Erythroblast (primary cell): ENCODE measurements around the gene TENT4B.
"Not testable (repeated sequence)": the region's sequence is repeated elsewhere in the genome, so short reads cannot be mapped to it uniquely, and the experiment has no call there.

Experiments used
- DNase-seq, 2 experiments: peaks; one replicate each; lab custom pipeline; 2025; lab: John Stamatoyannopoulos, UW
- GATA1 ChIP-seq: IDR thresholded peaks from 2 replicates; pipeline ENCODE4 v1.6.1; 2011; ENCODE audit warnings: low read depth, mild to moderate bottlenecking, control low read depth, low read length, moderate library complexity
- POLR2A ChIP-seq: IDR thresholded peaks from 2 replicates; pipeline ENCODE4 v1.6.1; 2011; ENCODE audit warnings: mild to moderate bottlenecking, low read length

Gene TENT4B

GRCh38 chr16:50169555-50170096 is 16.5 kb downstream of the TENT4B start:
- TF ChIP-seq POLR2A (no peak), GATA1 (no peak)
- DNase-seq = no peak

DNA sequence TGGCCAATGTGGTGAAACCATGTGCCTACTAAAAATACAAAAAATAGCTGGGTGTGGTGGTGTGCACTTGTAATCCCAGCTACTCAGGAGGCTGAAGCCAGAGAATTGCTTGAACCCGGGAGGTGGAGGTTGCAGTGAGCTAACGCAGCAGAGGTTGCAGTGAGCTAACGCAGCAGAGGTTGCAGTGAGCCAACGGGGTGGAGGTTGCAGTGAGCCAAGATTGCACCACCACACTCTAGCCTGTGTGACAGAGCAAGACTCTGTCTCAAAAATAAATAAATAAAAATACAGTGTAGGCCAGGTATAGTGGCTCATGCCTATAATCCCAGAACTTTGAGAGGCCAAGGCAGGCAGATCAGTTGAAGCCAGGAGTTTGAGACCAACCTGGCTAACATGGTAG is 18.7 kb downstream of the TENT4B start:
- DNase-seq = not testable (repeated sequence)

DNA sequence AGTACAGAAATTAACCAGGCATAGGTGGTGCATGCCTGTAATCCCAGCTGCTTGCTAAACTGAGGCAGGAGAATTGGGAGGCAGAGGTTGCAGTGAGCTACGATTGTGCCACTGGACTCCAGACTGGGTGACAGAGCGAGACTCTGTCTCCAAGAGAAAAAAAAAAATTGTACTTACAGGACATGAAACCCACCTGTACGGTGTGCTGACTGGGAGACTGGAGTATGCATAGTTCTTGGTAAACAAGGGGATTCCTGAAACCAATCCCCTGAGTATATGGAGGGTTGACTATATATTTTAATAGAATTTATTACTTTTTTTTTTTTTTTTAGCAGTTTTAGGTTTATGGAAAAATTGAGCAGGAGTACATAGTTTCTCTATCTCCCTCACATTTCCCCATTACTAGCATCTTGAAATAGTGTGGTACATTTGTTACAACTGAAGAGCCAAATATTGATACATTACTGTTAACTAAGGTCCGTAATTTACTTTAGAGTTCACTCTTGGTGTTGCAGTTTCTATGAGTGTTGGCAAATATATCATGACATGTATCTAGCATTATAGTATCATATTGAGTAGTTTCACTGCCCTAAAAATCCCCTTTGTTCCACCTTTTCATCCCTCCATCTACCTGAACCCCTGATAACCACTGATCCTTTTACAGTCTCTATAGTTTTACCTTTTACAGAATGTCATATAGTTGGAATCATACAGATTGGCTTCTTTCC is 19.3 kb downstream of the TENT4B start:
- TF ChIP-seq GATA1 (no peak), POLR2A (no peak)
- no peak for DNase-seq

DNA sequence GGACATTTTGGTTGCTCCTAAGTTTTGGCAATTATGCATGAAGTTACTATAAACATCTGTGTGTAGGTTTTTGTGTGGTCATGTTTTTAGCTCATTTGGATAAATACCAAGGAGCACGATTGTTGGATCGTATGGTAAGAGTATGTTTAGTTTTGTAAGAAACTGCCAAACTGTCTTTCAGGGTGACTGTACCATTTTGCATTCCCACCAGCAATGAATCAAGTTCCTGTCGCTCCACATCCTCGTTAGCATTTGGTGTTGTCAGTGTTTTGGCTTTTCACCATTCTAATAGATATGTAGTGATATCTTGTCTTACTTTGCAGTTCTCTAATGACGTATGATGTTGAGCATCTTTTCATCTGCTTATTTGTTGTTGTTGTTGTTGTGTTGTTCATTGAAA is 20.2 kb downstream of the TENT4B start:
- no peak for DNase-seq
- TF ChIP-seq POLR2A (no peak), GATA1 (no peak)

DNA sequence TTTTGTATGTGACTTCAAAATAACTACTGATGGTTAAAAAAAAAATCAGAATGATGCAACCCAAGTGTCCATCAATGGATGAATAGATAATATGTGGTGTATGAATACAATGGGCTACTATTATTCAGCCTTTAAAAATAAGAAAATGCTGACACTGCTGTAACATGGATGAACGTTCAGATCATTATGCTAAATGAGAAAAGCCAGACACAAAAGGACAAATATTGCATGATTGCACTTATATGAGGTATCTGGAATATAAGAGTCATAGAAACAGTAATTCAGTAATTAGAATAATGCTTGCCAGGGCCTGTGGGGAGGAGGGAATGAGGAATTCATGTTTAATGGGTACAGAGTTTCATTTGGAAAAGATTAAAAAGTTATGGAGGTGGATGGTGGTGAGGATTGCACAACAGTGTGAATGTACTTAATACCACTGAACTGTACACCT is 25.4 kb downstream of the TENT4B start:
- no peak for DNase-seq

DNA sequence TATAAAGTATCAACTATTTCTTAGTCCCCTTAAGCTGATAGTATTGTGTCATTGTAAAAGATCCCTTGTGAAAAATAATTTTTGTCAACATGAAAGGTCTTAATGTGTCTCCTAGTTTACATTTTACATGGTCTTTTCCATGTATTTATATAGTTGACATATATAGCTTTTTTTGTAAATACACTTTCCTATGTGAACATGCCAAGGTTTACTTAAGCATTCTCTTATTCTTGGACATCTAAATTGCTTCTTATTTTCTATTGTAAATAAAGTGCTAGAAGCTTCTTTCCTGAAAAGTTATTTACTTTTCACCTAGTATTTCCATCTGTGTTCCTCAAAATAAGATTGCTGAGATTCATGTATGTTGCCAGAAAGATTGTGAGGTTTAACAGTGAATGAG is 29.3 kb downstream of the TENT4B start:
- no peak for DNase-seq
- TF ChIP-seq GATA1 (no peak), POLR2A (no peak)

More for the DNA sequence above, 25.4 kb downstream of the TENT4B start:
- TF ChIP-seq POLR2A = no peak
- TF ChIP-seq GATA1 = no peak

- TF ChIP-seq POLR2A (no peak), GATA1 (no peak)
- DNase-seq = no peak
Observed at GRCh38 chr16:50183316-50183715, 30.2 kb downstream of the TENT4B start.

DNA sequence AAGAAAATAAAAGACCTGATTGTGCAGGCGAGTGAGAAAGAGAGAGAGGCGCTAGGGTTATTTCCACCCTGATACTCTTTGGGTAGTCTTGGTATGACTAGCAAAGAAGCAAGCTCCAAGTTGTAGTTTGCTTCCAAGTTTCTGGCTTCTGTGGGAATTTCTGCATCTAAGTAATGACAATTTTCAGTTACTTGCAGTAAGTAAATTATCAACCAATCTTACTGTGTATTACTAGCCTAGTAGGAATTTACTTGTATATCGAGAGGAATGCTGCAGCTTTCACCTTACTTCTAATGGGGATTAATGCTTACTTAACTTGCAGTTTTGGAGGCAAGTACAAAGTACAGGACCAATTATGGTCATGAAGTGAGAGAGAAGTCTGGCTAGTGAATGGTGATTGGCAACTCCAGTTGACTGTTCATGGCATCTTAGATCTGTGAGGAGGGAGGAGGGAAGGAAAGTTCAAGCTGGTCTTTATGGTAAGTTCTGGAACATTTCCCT is 31.9 kb downstream of the TENT4B start:
- no peak for TF ChIP-seq POLR2A
- TF ChIP-seq GATA1 = no peak
- no peak for DNase-seq

DNA sequence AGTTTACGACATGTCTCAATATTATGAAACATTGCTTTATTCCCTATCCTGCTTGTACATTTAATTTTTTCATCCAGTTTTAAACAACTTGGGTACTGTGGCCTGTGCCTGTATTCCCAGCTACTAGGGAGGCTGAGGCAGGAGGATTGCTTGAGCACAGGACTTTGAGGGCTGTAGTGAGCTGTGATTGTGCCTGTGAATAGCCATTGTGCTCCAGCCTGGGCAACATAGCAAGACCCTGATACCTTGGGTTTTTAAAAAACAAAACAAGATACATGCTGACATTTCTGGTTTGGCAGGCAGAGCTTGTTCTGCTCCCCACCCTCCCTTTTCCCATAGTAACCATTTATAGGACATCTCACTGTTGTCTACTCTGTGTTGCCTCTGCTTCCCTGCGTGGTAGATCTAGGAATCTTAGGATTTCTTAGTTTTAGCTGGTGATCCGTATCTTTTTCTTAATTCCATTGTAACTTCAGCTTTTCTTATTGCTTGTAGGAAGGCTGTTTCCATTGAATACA is 35.6 kb downstream of the TENT4B start:
- TF ChIP-seq POLR2A (no peak), GATA1 (no peak)
- DNase-seq = no peak

DNA sequence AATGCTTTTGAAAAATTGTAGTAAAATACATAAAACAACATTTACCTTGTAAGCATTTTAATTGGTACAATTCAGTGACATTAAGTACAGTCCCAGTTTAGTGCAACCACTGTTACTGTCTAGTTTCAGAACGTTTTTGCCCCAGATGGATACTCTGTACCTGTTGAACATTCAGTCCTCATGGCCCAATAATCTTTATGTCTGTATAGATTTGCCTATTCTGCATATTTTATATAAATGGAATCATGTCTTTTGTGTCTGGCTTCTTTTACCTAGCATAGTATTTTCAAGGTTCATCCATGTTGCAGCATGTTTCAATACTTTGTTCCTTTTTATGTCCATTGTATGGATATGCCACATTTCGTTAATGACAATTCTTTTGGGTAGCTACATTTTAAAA is 37.2 kb downstream of the TENT4B start:
- TF ChIP-seq GATA1 (no peak), POLR2A (no peak)
- no peak for DNase-seq

DNA sequence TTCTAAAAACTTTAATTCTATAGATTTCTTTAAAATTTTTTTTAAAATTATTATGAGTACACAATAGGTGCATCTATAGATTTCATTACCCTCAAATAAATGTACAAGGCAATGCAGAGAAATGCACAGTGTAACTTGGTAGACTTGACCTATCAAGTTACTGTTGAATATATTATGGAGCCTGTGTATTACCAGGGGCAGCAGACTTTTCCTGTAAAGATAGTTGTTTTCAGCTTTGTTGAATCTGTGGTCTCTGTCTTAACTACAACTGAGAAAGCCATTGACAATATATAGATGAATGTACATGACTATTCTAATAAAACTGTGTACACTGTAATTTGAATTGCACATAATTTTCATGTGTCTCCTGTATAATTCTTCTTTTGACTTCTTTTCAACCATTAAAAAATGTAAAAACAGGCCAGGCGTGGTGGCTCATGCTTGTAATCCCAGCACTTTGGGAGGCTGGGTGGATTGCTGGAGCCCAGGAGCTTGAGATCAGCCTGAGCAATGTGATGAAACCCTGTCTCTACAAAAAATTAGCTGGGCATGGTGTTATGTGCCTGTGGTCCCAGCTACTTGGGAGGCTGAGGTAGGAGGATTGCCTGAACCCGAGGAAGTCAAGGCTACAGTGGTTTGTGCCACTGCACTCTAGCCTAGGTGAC is 39.4 kb downstream of the TENT4B start:
- no peak for DNase-seq
- TF ChIP-seq POLR2A (no peak), GATA1 (no peak)

GRCh38 chr16:50193594-50193993 is 40.5 kb downstream of the TENT4B start:
- TF ChIP-seq GATA1 (no peak), POLR2A (no peak)
- no peak for DNase-seq

GRCh38 chr16:50195276-50195675 is 42.2 kb downstream of the TENT4B start:
- no peak for TF ChIP-seq GATA1
- no peak for TF ChIP-seq POLR2A
- no peak for DNase-seq

DNA sequence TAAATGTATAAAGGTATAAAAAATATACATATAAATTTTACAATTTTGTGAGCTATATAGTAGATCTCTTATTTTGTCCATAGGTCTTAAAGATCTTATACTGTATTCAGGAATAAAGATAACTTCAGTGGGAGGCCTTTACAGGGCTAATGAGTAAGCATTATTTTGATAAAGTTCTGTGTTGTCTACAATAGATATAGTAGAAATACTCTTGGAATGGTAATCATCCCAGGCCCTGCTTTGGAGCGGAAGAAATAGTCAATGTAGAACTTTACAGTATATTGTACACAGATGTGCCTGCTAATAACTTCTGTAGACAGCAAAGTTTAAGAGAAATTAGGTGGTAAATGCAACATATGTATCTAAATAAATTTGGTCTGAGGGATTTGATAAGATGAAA is 42.6 kb downstream of the TENT4B start:
- peak in 1 of 2 experiments; percentile 16 for DNase-seq
- no peak for TF ChIP-seq POLR2A

GRCh38 chr16:50197582-50197981 is 44.5 kb downstream of the TENT4B start:
- no peak for DNase-seq
- TF ChIP-seq POLR2A (no peak), GATA1 (no peak)
